Spleen (tissue), 7 donors: ENCODE measurements around the gene PHOSPHO1.

Experiments used
- CTCF ChIP-seq, 11 experiments: fragments of 200-600 bp in 7 of 11; fragments of 450-650 bp in 4 of 11; sonication (generic) in 4 of 11; IDR thresholded peaks in 8 of 11; conservative IDR thresholded peaks in 3 of 11; 1 replicate in 7 of 11; 2 replicates in 4 of 11; pipeline versions ENCODE4 v1.4.0 to v1.8.0; 2016 to 2021; ENCODE audit warnings: antibody characterized with exemption in 11 of 11, inconsistent platforms in 4 of 11, mild to moderate bottlenecking in 1 of 11
- POLR2A ChIP-seq, 3 donors: fragments of 450-650 bp; IDR thresholded peaks; one replicate each; pipeline ENCODE4 v1.5.1; 2017; ENCODE audit warnings: antibody characterized with exemption in 3 of 3, mild to moderate bottlenecking in 1 of 3
- POLR2AphosphoS5 ChIP-seq, 3 donors: sonication (generic); formaldehyde crosslinking; IDR thresholded peaks; one replicate each; pipeline ENCODE4 v1.5.1; 2017; ENCODE audit warnings: antibody characterized with exemption in 3 of 3
- donor health status: DM: no; HTN: no; CAD: no; lungs with moderate emphysema.
- donor health status: DM: no; HTN: no; CAD: no.
- donor health status: DM: no; HTN: no; CAD: no.

- no peak for TF ChIP-seq POLR2AphosphoS5 (IDR thresholded peaks at IDR 0.05)
- no peak for TF ChIP-seq CTCF (IDR thresholded peaks at IDR 0.05 in 8 of 11, conservative IDR thresholded peaks at IDR 0.05 in 3 of 11)
- no peak for TF ChIP-seq POLR2A (IDR thresholded peaks at IDR 0.05)
These were observed 24.5 kb upstream of the PHOSPHO1 start for GRCh38 chr17:49255125-49255524.
